ENCODE results near the gene BCKDHA.

DNA sequence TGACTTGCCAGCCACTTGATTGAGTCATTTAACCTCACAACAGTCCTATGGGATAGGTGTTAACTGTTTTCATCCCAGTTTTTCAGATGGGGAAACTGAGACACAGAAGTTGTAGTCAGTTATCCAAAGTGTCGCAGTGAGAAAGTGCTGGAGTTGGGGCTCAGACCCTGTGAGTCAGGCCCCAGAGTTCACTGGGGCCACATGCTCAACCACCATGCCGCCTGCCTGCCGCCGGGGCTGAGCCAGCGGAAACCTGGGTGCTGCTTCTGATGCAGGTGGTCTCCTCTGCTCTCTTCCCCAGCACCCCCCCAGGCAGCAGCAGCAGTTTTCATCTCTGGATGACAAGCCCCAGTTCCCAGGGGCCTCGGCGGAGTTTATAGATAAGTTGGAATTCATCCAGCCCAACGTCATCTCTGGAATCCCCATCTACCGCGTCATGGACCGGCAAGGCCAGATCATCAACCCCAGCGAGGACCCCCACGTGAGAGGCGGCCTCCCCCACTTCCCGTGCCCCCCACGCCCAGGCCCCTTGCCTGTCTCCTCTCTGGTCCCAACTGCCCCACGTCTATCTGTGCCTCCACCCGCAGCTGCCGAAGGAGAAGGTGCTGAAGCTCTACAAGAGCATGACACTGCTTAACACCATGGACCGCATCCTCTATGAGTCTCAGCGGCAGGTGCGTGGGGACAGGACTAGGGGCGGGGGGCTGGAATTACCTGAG lies 12.9 kb downstream of the BCKDHA start:
- TF ChIP-seq, protein P1, sequence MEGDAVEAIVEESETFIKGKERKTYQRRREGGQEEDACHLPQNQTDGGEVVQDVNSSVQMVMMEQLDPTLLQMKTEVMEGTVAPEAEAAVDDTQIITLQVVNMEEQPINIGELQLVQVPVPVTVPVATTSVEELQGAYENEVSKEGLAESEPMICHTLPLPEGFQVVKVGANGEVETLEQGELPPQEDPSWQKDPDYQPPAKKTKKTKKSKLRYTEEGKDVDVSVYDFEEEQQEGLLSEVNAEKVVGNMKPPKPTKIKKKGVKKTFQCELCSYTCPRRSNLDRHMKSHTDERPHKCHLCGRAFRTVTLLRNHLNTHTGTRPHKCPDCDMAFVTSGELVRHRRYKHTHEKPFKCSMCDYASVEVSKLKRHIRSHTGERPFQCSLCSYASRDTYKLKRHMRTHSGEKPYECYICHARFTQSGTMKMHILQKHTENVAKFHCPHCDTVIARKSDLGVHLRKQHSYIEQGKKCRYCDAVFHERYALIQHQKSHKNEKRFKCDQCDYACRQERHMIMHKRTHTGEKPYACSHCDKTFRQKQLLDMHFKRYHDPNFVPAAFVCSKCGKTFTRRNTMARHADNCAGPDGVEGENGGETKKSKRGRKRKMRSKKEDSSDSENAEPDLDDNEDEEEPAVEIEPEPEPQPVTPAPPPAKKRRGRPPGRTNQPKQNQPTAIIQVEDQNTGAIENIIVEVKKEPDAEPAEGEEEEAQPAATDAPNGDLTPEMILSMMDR (IDR thresholded peaks at IDR 0.05): no peak
- no peak for TF ChIP-seq POLR2AphosphoS5 (IDR thresholded peaks at IDR 0.05)
- TF ChIP-seq POLR2A (IDR thresholded peaks at IDR 0.05): no peak
